ENCODE data around the gene CNTROB.
A peak's percentile ranks its signal among the peaks of the same experiment; 100 is the strongest.

CNTROB gene

GRCh38 chr17:7989781-7990655 lies 58.0 kb downstream of the CNTROB start:
- Histone ChIP-seq H3K9me3 (ENCODE audit: insufficient read depth, low read length, severe bottlenecking) (no peaks in the 10 kb centered on the region), H3K27ac (ENCODE audit: low read length) (no peak overlapping the region), H3K79me2 (ENCODE audit: insufficient read depth, low read length) (no peaks in the 10 kb centered on the region), H3K4me3 (ENCODE audit: low read depth in 1 of 2, low read length in 2 of 2) (peak overlapping the region in 1 of 2 experiments; percentile 49; a peak in 2 of 4 replicates), H3K4me1 (ENCODE audit: insufficient read depth, low read length) (peaks cover 15% of the 10 kb centered on the region), H3K4me2 (ENCODE audit: insufficient read depth, low read length) (peak overlapping the region; percentile 69), H2AFZ (ENCODE audit: low read depth, low read length) (peak overlapping the region; percentile 93), H3K36me3 (ENCODE audit: insufficient read depth, low read length) (no peaks in the 10 kb centered on the region), H4K20me1 (ENCODE audit: insufficient read depth, low read length) (no peaks in the 10 kb centered on the region), H3K27me3 (ENCODE audit: insufficient read depth, low read length, poor library complexity) (no peaks in the 10 kb centered on the region), H3K9ac (ENCODE audit: low read depth, low read length) (peak overlapping the region; percentile 37; the same call in 1 of the 2 replicates)
- ATAC-seq (ENCODE audit: insufficient read depth, low read depth): peak; percentile 92
- DNase-seq: peak; percentile 88
- TF ChIP-seq CTCF (IDR thresholded peaks at IDR 0.05; ENCODE audit: borderline replicate concordance, extremely low read depth, low read length, poor library complexity, severe bottlenecking) (peak; percentile 98), EZH2 (IDR thresholded peaks at IDR 0.05; ENCODE audit: borderline replicate concordance, low read depth, low read length, severe bottlenecking) (no peak)

DNA sequence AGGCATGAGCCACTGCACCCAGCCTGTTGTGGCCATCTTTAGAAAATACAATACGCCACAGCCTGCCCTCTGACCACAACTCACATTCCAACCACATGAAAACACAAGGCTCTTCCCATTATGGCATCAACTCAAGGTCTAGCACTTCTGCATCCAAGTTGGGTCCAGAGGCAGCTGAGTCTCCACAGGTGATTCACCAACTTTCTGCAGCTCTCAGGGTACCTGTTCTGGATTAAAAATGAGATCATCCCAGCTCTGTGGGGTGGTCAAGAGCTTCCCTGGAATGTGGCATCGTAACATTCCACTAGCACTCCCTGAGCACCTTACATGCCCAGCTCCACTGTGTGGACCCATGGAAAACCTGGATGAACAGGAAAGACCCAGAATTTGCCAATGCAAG lies 60.5 kb downstream of the CNTROB start:
- Histone ChIP-seq H3K9me3 (ENCODE audit: insufficient read depth, low read length, severe bottlenecking) (no peaks in the 10 kb centered on the region), H3K9ac (ENCODE audit: low read depth, low read length) (no peak overlapping the region), H3K4me3 (ENCODE audit: low read depth in 1 of 2, low read length in 2 of 2) (no peak overlapping the region), H3K36me3 (ENCODE audit: insufficient read depth, low read length) (no peaks in the 10 kb centered on the region), H2AFZ (ENCODE audit: low read depth, low read length) (no peak overlapping the region), H4K20me1 (ENCODE audit: insufficient read depth, low read length) (no peaks in the 10 kb centered on the region), H3K27ac (ENCODE audit: low read length) (no peak overlapping the region), H3K4me1 (ENCODE audit: insufficient read depth, low read length) (peaks cover 15% of the 10 kb centered on the region), H3K79me2 (ENCODE audit: insufficient read depth, low read length) (no peaks in the 10 kb centered on the region), H3K27me3 (ENCODE audit: insufficient read depth, low read length, poor library complexity) (no peaks in the 10 kb centered on the region), H3K4me2 (ENCODE audit: insufficient read depth, low read length) (no peak overlapping the region)
- ATAC-seq (ENCODE audit: insufficient read depth, low read depth): no peak
- TF ChIP-seq EZH2 (IDR thresholded peaks at IDR 0.05; ENCODE audit: borderline replicate concordance, low read depth, low read length, severe bottlenecking) (no peak), CTCF (IDR thresholded peaks at IDR 0.05; ENCODE audit: borderline replicate concordance, extremely low read depth, low read length, poor library complexity, severe bottlenecking) (no peak)
- no peak for DNase-seq

DNA sequence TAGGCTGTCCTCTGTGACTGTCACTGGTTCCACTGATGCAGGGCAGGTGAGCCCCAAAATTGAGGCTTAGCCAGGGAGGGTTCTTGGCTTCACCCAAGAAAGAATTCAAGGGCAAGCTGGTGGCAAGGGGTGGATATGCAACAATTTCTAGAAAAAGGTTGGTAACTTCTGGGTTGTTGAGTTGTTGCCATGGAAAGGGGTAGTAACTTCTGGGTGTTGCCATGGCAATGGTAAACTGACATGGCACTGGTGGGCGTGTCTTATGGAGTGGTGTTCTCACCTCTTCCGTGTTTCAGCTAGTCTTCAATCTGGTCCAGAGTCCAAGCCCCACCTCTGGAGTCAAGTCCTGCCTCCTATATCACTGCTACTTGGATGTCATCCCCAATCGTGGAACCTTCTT lies 60.9 kb downstream of the CNTROB start:
- no peaks in the 10 kb centered on the region for H3K9me3 ChIP-seq (ENCODE audit: insufficient read depth, low read length, severe bottlenecking)
- H3K36me3 ChIP-seq (ENCODE audit: insufficient read depth, low read length): no peaks in the 10 kb centered on the region
- no peak overlapping the region for H3K27ac ChIP-seq (ENCODE audit: low read length)
- no peaks in the 10 kb centered on the region for H3K79me2 ChIP-seq (ENCODE audit: insufficient read depth, low read length)
- ATAC-seq (ENCODE audit: insufficient read depth, low read depth): no peak
- peaks cover 15% of the 10 kb centered on the region for H3K4me1 ChIP-seq (ENCODE audit: insufficient read depth, low read length)
- H3K9ac ChIP-seq (ENCODE audit: low read depth, low read length): no peak overlapping the region
- H2AFZ ChIP-seq (ENCODE audit: low read depth, low read length): no peak overlapping the region
- H3K27me3 ChIP-seq (ENCODE audit: insufficient read depth, low read length, poor library complexity): no peaks in the 10 kb centered on the region
- no peaks in the 10 kb centered on the region for H4K20me1 ChIP-seq (ENCODE audit: insufficient read depth, low read length)
- no peak for TF ChIP-seq EZH2 (IDR thresholded peaks at IDR 0.05; ENCODE audit: borderline replicate concordance, low read depth, low read length, severe bottlenecking)
- no peak for TF ChIP-seq CTCF (IDR thresholded peaks at IDR 0.05; ENCODE audit: borderline replicate concordance, extremely low read depth, low read length, poor library complexity, severe bottlenecking)
- no peak overlapping the region for H3K4me3 ChIP-seq (ENCODE audit: low read depth in 1 of 2, low read length in 2 of 2)
- no peak for DNase-seq
- H3K4me2 ChIP-seq (ENCODE audit: insufficient read depth, low read length): no peak overlapping the region

Measured in DND-41 (cell line).